Activated T-cell treated with anti-CD3 and anti-CD28 coated beads, Interleukin-2, amount 50 U/mL, for 72 hours (primary cell): ENCODE results near the gene MAMSTR. TPM values are rescaled to one million over a fixed set of nuclear protein-coding genes. Genes with fewer than 3 reads are reported as not detected.

Experiments
- ATAC-seq, 2 donors: fragments of 150-1000 bp; cut with Tn5 transposase; replicated peaks in 1 of 2; 2 replicates each; pipeline ENCODE4 v1.10.0; 2021; ENCODE audit warnings: moderate library complexity in 2 of 2, mild to moderate bottlenecking in 1 of 2
- DNase-seq, 2 donors: peaks; one replicate each; pipeline ENCODE4 v3.0.0; 2021 to 2022; ENCODE audit warnings: mixed read lengths in 1 of 2
- H3K27ac Mint-ChIP-seq: one replicate; pipeline ENCODE4 v1.8.0; 2022; ENCODE audit warnings: mild to moderate bottlenecking, moderate library complexity, mixed read lengths
- H3K27me3 Mint-ChIP-seq: one replicate; pipeline ENCODE4 v1.8.0; 2022; ENCODE audit warnings: low read depth, mixed read lengths
- H3K36me3 Mint-ChIP-seq, 2 donors: one replicate each; pipeline ENCODE4 v1.8.0; 2022; ENCODE audit warnings: mixed read lengths in 2 of 2, mild to moderate bottlenecking in 1 of 2; ENCODE audit not compliant: insufficient read depth in 2 of 2
- H3K4me1 Mint-ChIP-seq: one replicate; pipeline ENCODE4 v1.8.0; 2022; ENCODE audit warnings: low read depth, mixed read lengths
- H3K4me3 Mint-ChIP-seq, 2 donors: one replicate each; pipeline ENCODE4 v1.8.0; 2022; ENCODE audit warnings: mild to moderate bottlenecking in 2 of 2, mixed read lengths in 2 of 2, moderate library complexity in 2 of 2
- H3K9me3 Mint-ChIP-seq, 2 donors: one replicate each; pipeline ENCODE4 v1.8.0; 2022; ENCODE audit warnings: mixed read lengths in 2 of 2
- total RNA-seq, 2 donors: library from RNA; stranded (reverse); gene quantifications; one replicate each; pipeline ENCODE4 v1.2.3, GENCODE V29; 2022

MAMSTR gene
- total RNA-seq, 2 donors from 2014 or later = 0.69 to 0.89 TPM

DNA sequence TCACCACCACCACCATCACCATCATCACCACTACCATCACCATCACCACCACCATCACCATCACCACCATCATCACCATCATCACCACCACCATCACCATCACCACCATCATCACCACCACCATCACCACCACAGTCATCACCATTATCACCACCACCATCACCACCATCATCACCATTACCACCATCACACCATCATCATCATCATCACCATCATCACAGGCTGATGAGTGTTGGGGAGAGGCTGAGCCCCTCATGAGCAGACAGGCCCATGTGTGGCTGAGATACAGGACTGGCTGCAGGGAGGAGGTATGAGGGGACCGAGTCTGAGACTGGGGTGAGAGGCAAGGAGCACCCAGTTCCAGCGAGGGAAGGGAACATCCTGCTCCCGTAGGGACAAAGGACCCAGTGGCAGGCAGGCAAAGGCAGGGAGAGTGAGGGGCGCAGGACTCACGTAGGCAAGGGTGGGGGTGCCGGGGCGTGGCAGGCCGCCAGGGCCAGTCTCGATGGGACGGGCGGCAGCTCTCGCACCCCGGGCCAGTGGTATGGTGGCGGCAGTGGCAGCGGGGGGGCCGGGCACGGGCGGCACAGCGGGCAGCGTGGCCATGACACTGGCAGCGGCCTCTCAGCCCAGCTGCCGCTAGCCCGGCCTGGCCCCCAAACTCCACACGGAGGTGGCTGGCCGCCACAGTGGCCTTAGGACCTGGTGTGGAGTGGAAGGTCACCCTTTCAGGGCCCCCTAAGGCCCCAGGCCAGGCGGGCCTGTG lies 49.4 kb downstream of the MAMSTR start:
- no peaks in the 10 kb centered on the region for H3K27me3 Mint-ChIP-seq
- H3K9me3 Mint-ChIP-seq = peaks cover 0 to 6% of the 10 kb centered on the region in 2 donors
- peaks cover under 1% of the 10 kb centered on the region for H3K4me1 Mint-ChIP-seq
- DNase-seq (no peak), ATAC-seq (no peak)
- no peak overlapping the region for H3K4me3 Mint-ChIP-seq
- H3K36me3 Mint-ChIP-seq = peaks cover 0 to 2% of the 10 kb centered on the region in 2 donors
- H3K27ac Mint-ChIP-seq = peak overlapping the region; percentile 24

DNA sequence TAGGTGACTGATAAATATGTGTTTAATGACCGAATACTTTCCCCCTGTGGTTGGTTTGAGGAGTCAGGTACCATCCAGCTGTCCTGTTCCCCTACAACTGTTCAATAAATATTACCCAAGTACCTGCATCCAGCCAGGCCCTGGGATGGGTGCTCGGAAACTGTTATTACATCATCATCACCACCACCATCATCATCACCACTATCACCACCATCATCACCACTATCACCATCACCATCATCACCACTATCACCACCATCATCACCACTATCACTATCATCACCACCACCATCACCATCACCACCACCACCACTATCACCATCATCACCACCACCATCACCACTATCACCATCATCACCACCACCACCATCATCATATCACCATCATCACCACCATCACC lies 50.8 kb downstream of the MAMSTR start:
- peaks cover 0 to 6% of the 10 kb centered on the region in 2 donors for H3K9me3 Mint-ChIP-seq
- ATAC-seq = no peak
- H3K27me3 Mint-ChIP-seq = no peaks in the 10 kb centered on the region
- DNase-seq = no peak
- no peaks in the 10 kb centered on the region for H3K4me1 Mint-ChIP-seq
- H3K27ac Mint-ChIP-seq = no peak overlapping the region
- H3K4me3 Mint-ChIP-seq = no peak overlapping the region
- H3K36me3 Mint-ChIP-seq = peaks cover 0 to 2% of the 10 kb centered on the region in 2 donors

DNA sequence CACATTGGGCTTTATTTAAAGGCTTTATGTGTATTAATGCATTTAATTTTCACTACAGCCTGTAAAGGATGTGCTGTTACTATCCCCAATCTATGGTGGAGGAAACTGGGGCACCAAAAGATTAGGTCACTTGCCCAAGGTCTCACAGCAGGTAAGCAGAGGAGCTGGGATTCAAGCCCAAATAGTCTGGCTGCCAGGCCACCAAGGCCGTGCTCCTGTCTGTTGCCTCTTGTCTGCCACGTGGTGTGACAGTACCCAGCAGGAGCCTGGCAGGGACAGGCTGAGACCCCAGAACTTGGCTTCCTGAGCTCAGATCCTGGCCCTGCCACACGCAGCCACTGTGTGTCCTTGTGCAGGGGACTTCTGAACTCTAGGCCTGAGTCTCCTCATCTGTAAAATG lies 51.2 kb downstream of the MAMSTR start:
- no peak for ATAC-seq
- Mint-ChIP-seq H3K27ac (no peak overlapping the region), H3K4me1 (no peaks in the 10 kb centered on the region), H3K9me3 (peaks cover 0 to 6% of the 10 kb centered on the region in 2 donors), H3K27me3 (no peaks in the 10 kb centered on the region), H3K36me3 (peaks cover 0 to 2% of the 10 kb centered on the region in 2 donors), H3K4me3 (no peak overlapping the region)
- no peak for DNase-seq

GRCh38 chr19:48665786-48666185 lies 53.7 kb downstream of the MAMSTR start:
- Mint-ChIP-seq H3K27ac (no peak overlapping the region), H3K4me1 (peaks cover 4% of the 10 kb centered on the region), H3K27me3 (no peaks in the 10 kb centered on the region), H3K4me3 (no peak overlapping the region), H3K36me3 (peaks cover 0 to 2% of the 10 kb centered on the region in 2 donors), H3K9me3 (peaks cover 0 to 6% of the 10 kb centered on the region in 2 donors)
- DNase-seq (no peak), ATAC-seq (no peak)

GRCh38 chr19:48664476-48664875 lies 55.0 kb downstream of the MAMSTR start:
- no peak overlapping the region for H3K4me3 Mint-ChIP-seq
- H3K27me3 Mint-ChIP-seq = no peaks in the 10 kb centered on the region
- H3K27ac Mint-ChIP-seq = no peak overlapping the region
- peaks cover 0 to under 1% of the 10 kb centered on the region in 2 donors for H3K9me3 Mint-ChIP-seq
- H3K36me3 Mint-ChIP-seq = no peaks in the 10 kb centered on the region
- no peak for DNase-seq
- ATAC-seq = no peak
- H3K4me1 Mint-ChIP-seq = peaks cover 7% of the 10 kb centered on the region

GRCh38 chr19:48663667-48664066 lies 55.9 kb downstream of the MAMSTR start:
- ATAC-seq (no peak), DNase-seq (no peak)
- no peaks in the 10 kb centered on the region for H3K36me3 Mint-ChIP-seq
- no peak overlapping the region for H3K4me3 Mint-ChIP-seq
- H3K27ac Mint-ChIP-seq = no peak overlapping the region
- H3K27me3 Mint-ChIP-seq = no peaks in the 10 kb centered on the region
- H3K9me3 Mint-ChIP-seq = no peaks in the 10 kb centered on the region
- peaks cover 7% of the 10 kb centered on the region for H3K4me1 Mint-ChIP-seq

Other genes with a start within 250 kb of the MAMSTR start
- gene LMTK3, start 207.9 kb downstream of the MAMSTR start, total RNA-seq = 1 to 10 TPM; 6.0 to 6.6 TPM
- gene SULT2B1, start 167.6 kb downstream of the MAMSTR start, total RNA-seq = not detected
- gene SPACA4, start 113.0 kb downstream of the MAMSTR start, total RNA-seq = not detected
- gene FAM83E, start 104.6 kb downstream of the MAMSTR start, total RNA-seq = 1 to 10 TPM; 7.5 to 8.5 TPM
- 1,000 to 10,000 TPM; 1,953 to 2,080 TPM for gene RPL18, start 100.5 kb downstream of the MAMSTR start, total RNA-seq
- 10 to 100 TPM; 26.9 to 27.2 TPM for gene SPHK2, start 100.2 kb downstream of the MAMSTR start, total RNA-seq
- gene DBP, start 82.3 kb downstream of the MAMSTR start, total RNA-seq = 10 to 100 TPM in 1 of 2 donors, 1 to 10 TPM in 1; 8.2 to 13.4 TPM
- gene CA11, start 73.5 kb downstream of the MAMSTR start, total RNA-seq = 10 to 100 TPM; 10.5 to 11.9 TPM
- 1 to 10 TPM; 1.9 to 2.1 TPM for gene NTN5, start 46.7 kb downstream of the MAMSTR start, total RNA-seq
- gene FUT2, start 23.8 kb downstream of the MAMSTR start, total RNA-seq = not detected
- gene RASIP1, start 20.9 kb upstream of the MAMSTR start, total RNA-seq = under 1 TPM; 0.53 to 0.86 TPM
- gene IZUMO1, start 27.2 kb upstream of the MAMSTR start, total RNA-seq = under 1 TPM; 0.14 to 0.32 TPM
- under 1 TPM; 0.29 to 0.32 TPM for gene FUT1, start 32.9 kb upstream of the MAMSTR start, total RNA-seq
- gene FGF21, start 35.8 kb upstream of the MAMSTR start, total RNA-seq = not detected
- 10 to 100 TPM; 42.1 to 49.5 TPM for gene BCAT2, start 91.3 kb upstream of the MAMSTR start, total RNA-seq
- 1 to 10 TPM; 2.0 to 3.2 TPM for gene HSD17B14, start 116.8 kb upstream of the MAMSTR start, total RNA-seq
- gene PLEKHA4, start 148.9 kb upstream of the MAMSTR start, total RNA-seq = 10 to 100 TPM; 16.2 to 24.5 TPM
- gene PPP1R15A, start 152.7 kb upstream of the MAMSTR start, total RNA-seq = 100 to 1,000 TPM; 130 to 153 TPM
- gene TULP2, start 179.0 kb upstream of the MAMSTR start, total RNA-seq = 1 to 10 TPM in 1 of 2 donors, under 1 TPM in 1; 0.79 to 3.3 TPM
- 100 to 1,000 TPM; 168 to 183 TPM for gene NUCB1, start 180.6 kb upstream of the MAMSTR start, total RNA-seq
- 1 to 10 TPM; 3.2 to 3.6 TPM for gene DHDH, start 214.0 kb upstream of the MAMSTR start, total RNA-seq
- gene BAX, start 235.2 kb upstream of the MAMSTR start, total RNA-seq = 100 to 1,000 TPM; 318 to 448 TPM
- 100 to 1,000 TPM; 681 to 811 TPM for gene FTL, start 245.6 kb upstream of the MAMSTR start, total RNA-seq